Activated CD4-positive, CD25-positive, alpha-beta regulatory T cell treated with anti-CD3 and anti-CD28 coated beads, Interleukin-2, amount 50 U/mL, for 16 hours (primary cell): ENCODE results near the gene NR5A2.

ENCODE experiments used
- DNase-seq: peaks from one replicate; pipeline ENCODE4 v3.0.0-alpha.2; 2020; ENCODE audit warnings: low read depth, low spot score

NR5A2 gene

DNA sequence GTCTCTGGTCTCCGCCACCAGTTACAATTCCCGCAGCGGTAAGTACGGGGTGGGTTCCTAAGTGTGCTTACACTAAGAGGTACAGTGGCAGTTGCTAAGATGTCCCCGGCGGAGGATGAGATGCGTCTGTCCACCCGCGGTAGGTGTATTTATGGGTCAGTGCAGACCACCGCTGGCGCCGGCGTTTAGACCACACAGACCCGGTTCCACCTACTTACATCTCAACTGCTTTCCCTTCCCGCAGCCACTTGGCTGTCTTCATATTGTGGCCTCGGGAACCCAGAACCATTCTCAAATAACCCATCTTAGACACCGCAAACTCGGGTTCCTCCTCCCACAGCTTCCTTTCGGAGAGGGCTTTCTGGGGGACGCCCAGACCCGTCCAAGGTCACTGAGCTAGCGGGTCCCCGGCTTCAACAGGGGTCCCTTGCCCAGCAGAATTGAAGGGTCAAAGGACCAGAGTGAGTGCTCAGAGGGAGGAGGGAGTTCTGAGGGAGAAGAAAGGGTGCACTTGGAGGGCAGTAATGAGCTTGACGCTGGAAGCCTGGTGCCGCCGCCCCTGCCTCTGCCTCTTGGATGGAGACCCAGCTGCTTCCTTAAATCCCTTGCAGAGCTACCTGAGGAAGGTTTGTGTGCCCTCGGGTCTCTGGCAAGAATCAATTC is 8.6 kb downstream of the NR5A2 start:
- DNase-seq: no peak

DNA sequence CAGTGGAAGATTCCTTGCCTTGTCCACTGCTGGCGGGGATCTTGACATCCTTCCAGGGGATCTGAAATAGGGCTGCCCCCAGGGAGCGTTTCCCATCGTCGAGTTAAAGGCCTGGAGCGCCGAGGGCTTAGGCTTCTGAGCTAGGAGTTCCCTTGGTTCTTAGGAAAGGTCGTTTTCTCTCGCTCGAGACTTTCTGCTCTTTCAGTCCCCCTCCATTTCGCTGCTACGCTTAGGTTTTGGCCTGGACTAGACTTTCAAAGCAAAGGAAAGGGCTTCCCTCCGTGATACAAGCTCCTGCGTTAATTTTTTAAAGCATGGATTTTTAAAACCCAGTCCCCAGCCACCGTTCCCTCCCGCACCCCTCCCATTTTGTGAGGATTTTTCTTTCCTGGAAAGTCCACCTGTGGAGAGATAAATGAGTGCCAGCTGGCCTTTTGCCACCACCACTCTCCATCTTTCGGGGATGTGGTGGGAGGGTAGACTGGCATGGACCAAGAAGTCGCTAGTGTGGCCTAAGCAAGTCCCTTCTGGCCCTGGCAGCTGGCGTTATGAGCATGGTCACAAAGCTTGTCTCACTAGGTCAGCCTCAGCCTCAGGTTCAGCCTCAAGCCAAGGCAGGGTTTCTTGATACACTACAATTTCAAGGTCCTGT is 9.2 kb downstream of the NR5A2 start:
- no peak for DNase-seq

DNA sequence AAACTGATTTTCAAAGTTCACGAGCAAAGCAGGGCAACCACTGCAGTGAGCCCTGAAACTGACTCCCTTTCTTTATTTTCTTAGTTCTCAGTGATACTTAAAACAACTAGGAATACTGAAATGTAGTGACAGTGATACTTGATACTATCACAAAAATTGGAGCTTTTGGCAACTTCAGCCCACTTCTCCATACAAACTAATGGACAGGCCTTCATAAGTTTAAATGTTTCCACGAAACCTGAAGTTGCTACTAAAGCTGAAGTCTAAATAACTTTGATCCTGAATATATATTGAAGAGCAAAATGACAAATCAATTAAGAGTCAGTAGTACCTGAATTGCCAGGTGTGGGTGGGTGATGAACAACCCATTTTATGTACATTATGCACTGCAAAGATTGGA is 10.0 kb downstream of the NR5A2 start:
- no peak for DNase-seq

DNA sequence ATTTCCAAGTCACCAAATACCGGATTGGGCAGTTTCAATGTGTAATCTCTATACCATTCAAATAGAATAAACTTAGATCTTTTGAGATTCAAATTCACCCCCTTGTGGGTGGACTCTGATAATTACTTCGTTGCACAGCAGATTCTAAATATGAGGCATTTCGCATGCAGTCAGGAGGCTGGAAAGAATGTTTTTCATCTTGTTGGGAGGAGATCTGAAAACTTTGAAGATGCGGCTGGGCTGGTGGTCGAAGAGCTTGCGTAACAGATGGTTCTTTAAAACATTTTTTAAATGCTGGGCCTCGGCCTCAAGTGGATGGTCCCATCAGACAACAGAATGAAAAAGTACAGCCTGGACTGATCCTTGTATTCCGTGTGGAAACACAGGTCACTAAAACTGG is 10.4 kb downstream of the NR5A2 start:
- DNase-seq: no peak

DNA sequence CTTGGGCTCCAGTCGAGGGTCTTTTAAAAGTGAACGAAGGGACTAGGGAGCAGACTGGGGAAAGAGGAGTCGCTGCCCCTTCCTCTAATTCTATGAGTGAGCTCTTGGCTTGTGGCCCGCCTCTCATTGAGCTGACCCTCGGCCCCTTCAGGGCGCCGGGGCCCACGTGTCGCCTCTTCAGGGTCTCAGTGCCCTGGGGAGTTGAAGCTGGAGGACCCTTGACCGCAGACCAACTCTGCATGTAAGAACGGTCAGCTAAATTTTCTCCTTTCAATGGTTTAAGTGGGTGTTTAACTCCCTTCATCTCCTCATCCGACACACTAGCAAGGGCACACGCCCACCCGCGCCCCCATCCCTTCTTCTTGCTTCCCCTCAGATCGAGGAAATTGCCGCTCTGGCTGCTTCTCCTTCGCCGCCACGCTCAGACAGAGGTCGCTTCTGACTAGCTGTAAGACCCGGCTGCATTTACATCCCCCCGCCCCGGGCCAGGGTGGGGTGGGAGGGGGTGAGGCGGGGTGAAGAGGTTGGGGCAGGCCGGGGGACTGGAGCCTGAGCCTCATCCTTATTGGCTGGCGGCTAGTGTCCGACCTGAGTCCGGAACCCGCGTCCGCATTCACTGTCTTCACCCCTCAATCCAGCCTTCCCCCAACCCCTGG is 10.9 kb downstream of the NR5A2 start:
- no peak for DNase-seq

DNA sequence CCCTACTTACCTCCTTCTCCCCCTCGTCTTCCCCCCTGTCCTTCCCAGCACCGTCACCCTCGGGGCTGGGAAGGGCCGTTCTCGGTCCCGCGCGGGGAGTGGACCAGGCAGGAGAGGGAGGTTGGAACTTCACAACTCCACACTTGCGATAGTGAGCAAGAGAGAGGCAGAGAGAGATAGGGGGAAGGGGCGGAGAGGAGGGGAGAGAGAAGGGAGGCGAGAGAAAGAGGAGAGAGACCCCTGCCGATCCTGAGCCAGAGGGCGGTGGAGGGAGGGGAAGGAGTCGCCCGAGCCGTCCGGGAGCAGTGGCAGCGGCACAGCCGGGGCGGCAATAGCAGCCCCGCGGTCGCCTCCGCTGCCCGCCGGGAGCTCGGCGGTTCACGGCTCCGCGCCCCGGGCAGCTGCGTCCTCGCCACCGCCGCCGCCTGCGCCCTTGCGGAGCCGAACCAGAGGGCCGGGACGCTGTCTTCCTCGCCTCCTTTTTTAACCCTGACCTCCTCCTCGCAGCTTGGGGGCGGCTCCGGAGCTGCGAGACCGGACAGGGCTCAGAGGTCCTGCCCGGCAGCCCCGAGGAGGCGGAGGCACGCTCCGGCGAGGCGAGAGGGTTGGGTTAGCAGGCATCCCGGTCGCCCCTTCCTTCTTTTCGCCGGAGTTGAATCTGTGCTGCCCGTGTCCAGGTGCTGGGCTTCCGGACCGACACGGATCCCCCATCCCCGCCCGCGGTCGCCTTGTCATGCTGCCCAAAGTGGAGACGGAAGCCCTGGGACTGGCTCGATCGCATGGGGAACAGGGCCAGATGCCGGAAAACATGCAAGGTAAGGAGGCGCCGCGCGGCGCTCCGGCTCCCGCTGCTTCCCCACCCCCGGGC is 11.7 kb downstream of the NR5A2 start:
- DNase-seq: no peak

DNA sequence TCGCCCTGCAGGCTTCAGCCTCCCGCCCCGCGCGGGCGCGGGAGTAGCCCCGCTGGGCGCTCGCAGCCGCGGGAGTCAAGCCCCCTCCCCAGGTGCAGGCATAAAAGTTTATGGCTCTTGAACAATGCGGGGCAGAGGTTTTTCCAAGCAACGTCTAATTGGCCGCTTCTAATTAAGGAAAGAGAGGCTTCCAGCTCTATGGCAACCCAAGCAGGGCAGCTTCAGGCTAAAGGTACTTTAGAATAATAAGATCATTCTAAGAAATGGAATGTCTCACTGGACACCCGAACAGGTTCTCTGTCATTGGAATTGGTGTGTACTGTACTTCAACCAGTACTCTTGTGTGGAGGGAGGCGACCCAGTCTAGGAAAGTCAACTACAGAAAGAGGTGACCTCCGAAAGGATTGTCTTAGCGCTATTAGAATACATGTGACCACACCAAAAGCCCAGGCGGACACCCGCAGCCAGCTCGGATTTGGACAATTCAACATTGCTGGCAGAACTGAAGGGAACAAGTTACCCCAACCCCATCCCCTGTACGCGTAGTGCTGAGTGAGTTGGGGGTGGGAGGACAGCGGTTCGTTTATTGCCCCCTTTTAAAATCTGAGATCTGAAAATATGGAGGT is 12.5 kb downstream of the NR5A2 start:
- DNase-seq: no peak

DNA sequence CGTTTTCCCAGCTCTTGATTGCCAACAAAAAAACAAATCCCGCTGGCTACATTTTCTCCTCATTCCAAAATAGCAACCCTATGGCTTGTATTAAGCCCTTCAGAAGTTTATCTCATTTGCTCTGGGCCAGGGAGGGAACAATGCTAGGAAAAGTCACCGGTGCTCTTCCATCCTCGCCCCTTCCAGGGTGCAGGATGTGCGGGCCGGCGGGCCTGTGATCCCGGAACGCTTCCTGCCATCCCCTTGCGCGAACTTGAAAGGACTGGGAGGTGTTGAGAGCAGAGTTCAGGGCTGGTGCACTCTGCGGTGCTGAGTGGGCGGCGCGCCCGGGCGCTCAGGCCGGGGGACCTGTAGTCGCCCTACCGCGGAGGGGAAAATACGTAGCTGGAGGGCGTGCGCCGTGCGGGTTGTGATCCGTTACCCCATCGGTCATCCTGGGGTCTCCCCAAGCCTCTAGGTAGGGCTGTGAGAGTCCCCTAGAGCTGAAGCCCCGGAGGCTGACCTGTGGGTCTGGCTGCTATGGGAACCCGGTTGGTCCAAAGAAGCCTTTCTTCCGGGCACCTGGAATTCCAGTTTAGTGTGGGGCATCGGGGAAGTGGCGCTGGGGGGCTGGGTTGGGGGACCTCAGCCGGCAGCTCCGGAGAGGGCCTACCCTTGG is 13.1 kb downstream of the NR5A2 start:
- DNase-seq: no peak

DNA sequence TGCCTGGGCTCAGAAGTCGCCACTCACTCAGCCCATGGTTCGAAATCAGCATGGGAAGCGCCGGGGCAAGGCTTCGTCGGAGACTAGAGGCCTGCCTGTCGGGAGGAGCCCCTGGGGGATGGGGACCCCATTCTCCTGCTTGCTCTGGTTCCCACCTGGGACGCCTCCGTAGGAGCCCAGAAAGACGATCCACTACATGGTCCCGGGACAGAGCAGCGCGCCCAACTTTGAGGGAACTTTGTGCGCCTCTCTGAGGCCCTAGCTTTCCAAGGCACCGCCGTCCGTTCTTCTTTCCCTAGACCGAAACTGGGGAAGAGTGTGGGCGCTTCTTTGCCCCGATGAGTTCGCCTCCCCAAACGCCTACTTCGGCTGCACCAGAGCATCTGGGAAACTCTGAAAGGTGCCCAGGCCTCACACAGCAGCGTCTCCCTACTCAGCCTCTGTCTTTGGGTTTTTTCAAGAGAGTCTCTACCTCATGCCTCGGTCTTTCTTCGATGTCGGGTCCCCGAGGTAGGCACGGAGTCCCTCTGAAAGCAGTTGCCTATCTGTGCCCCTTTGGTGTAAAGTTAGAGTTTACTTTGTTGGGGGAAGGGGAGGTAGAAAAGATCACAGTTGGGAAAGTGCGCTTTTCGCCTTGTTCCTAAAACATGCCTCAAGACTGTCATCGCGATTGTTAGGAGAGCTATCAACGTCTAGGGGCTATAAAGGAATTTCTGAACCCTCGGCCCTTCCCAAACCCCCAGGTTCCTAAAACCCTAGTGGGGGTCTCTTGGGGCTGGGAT is 14.0 kb downstream of the NR5A2 start:
- DNase-seq: no peak

DNA sequence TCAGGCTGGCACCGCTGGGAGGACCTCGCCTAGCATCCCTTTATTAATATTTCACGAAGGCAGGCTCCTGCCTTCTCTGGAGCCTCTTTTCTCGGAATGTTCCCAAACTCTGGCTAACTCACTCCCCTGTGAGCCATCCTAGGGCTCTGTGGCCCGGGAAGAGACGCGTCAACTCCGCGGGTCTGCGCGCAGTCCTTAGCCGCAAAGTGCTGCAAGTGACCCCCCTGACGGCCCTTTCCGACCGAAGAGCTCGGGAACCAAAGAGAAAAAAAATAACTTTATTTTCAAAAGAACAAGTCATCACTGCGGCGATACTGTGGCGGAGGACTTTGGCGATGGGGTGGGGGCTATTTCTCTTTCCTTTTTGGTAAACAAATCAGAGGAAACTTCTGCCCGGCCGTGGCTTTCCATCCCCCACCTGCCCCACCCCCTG is 14.6 kb downstream of the NR5A2 start:
- no peak for DNase-seq

DNA sequence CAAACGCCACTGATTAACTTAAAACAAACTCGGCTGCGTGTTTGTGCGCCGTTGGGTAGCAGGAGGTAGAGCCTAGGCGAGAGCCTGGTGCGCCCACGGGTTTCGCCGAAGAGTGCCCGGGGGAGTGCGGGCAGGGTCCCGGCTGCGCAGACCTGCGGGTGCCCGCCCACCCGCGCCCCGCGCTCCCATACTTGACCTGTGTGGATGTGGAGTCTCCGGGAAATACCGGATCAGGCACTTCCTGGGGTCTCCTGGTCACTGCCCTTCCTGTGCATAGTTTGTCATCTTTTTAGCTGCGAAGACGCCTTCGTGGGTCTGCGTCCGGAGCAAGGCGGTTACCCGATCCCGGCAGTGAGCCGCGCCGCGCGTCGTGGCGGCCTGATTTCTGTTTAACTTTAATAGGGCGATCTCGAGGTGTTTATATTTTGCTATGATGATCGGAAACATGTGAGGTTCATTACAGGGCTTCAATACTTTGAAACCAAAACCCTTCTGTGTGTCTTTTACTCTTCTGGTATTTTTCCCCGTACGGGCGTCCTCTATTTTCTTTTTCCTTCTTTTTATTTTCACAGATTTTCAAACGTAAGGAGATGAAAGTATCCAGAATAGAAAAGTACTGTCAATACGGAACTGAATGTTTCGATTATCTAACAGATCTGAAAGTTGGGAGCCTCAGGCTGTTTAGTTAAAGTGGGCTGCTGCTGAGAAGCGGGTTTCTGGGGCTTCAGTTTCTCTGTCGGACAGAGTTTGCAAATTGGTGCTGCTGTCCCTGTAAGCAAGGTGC is 15.2 kb downstream of the NR5A2 start:
- no peak for DNase-seq

DNA sequence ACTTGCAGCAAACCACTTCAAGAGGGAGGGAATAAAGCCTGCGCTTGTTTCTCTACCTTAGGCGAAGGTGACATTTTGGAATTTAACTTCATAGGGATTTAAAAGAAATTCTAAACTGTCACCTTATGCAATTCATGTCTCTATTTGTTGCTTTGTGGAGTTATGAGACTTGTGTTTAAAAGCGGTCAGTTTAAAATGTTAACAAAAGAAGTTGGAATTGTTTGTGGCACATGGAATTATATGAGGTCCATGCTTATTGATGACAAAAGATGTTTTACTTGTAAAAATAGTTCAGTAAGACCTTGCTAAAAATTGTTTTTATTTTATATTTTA is 15.8 kb downstream of the NR5A2 start:
- no peak for DNase-seq

DNA sequence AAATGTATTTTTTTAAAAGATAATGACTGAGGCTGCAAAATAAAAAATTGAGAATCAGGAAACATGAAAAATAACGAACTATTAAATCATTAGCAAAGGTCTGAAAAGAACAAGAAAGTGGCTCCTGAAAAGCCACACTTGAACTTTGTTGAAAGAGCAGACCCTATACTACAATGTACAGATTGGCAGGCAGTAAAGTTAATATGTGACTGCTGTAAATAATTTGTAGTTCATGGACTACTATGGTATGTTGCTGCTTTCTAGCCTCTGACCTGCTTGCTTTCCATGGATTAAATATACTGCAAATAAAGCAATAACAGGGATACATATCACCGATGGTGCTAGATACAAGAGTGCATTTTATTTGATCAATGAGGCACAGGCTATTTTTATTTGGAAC is 18.6 kb downstream of the NR5A2 start:
- DNase-seq: no peak

DNA sequence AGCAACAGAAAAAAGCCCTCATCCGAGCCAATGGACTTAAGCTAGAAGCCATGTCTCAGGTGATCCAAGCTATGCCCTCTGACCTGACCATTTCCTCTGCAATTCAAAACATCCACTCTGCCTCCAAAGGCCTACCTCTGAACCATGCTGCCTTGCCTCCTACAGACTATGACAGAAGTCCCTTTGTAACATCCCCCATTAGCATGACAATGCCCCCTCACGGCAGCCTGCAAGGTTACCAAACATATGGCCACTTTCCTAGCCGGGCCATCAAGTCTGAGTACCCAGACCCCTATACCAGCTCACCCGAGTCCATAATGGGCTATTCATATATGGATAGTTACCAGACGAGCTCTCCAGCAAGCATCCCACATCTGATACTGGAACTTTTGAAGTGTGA is 20.7 kb downstream of the NR5A2 start:
- DNase-seq: no peak

DNA sequence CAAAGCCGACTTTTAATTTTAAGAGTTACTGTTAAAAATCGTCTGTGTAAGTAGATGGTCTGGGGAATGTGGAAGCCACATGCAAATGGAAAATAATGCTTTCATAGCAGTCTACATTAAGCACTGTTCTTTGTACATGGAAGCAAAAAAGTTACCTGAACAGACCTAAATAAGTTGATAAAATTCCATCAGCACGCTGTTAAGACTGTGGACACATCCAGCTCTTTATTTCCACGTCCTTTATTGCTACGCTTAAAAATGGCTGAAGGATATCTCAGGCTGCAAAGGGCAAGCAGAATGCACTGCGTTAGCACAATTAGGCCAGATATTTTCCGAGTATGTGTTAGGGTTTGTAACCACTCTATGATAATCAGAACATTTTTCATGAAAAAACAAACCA is 22.3 kb downstream of the NR5A2 start:
- no peak for DNase-seq

DNA sequence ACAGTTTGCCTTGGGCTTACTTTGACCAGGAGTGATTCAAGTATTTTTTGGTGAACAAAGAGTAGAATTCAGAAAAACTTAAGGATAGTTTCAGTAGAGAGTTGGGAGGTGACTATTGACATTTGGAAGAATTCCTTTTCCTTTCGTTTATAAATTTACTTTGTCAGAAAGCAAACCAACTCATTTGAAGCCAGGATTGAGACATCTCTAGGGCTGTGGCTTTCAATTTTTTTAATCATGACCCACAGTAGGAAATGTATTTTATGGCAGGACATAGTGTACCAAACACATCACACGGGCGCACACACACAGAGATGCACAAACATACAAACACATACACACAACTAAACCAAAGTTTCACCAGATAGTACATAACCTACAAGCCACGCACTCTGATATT is 24.1 kb downstream of the NR5A2 start:
- no peak for DNase-seq

DNA sequence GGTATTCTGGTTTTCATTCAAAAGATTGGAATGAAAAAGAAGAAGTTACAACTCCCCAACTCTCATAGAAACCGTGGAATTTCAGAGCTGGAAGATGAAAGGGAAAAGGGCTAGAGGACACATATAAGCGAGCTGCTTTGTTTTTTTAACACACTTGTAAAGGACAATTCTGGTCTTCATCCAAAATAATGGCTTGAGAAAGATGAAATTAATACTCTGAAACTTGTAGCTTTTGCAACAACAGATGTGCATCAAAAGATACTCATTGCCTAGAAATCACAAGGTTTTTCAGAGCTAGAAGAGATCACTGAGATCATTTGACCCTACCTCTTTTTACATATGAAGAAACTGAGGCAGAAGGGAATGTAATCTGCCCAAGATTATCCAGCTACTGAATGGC is 25.6 kb downstream of the NR5A2 start:
- DNase-seq: no peak

DNA sequence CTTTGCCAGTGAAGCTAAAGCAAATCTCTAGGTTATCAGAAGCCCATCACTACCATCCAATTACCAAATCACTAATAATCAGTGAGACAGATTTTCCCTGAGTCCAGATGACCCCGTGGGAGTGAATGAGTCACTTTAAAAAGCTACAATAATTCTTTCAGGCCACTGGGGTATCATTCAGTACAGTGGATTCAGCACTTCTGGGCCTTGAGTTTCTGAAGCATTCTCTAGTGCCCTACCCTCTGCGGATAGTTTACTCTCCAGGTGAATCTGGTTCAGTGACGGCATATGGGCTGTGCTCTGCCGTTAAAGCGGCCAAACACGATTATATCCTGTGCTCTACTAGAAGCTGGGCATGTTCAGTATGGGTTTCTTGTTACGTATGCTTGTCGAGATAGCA is 26.1 kb downstream of the NR5A2 start:
- no peak for DNase-seq

DNA sequence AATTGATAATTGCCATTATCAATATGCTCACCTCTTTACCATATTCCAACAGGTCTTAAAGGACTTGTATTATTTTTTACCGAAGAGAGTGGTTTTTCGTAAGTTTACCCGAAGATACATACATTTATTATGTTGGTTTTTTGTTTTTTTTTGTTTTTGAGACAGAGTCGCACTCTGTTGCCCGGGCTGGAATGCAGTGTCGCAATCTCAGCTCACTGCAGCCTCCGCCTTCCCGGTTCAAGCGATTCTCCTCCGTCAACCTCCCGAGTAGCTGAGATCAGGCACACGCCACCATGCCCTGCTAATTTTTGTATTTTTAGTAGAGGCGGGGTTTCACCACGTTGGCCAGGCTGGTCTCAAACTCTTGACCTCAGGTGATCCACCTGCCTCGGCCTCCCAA is 30.8 kb downstream of the NR5A2 start:
- DNase-seq: no peak

DNA sequence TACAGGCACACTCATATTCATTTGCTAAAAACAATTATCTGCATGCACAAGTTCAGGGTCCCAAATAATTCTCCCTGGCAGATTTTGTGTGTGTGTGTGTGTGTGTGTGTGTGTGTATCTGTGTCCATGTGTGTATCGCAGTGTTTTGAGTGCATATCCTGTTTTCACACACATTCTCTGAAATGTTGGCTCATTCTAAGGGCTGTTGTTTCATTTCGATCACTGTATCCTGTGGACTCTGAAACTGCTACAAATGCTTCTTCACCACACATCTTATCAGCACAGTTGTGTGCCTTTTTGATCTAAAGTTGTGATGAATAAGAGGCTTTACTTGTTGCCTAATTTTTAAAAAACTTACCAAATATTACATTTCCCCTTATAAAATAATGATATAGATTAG is 34.6 kb downstream of the NR5A2 start:
- no peak for DNase-seq
